A549 (cell line): Measurements from ENCODE around the gene RAVER1.

Source experiments
- BHLHE40 ChIP-seq: IDR thresholded peaks from 2 replicates; pipeline ENCODE4 v1.6.1; 2012; ENCODE audit warnings: low read depth, low read length, inconsistent platforms
- CTCF ChIP-seq: fragments of >200 bp; sonication (Bioruptor Twin); formaldehyde crosslinking; IDR thresholded peaks from 3 replicates; pipeline ENCODE4 v1.5.1; 2016
- EP300 ChIP-seq, 2 experiments: fragments of >200 bp; sonication (Bioruptor Twin); formaldehyde crosslinking; IDR thresholded peaks; 2 replicates in 1 of 2; 3 replicates in 1 of 2; pipeline ENCODE4 v1.6.1; 2016 to 2017
- HES2 ChIP-seq: fragments of >200 bp; sonication (Bioruptor Twin); formaldehyde crosslinking; IDR thresholded peaks from 2 replicates; pipeline ENCODE4 v1.6.1; 2016
- HOXB5 ChIP-seq: fragments of 250-450 bp; sonication (Bioruptor Pico); IDR thresholded peaks from 2 replicates; pipeline ENCODE4 v1.5.0; 2020; ENCODE audit warnings: mild to moderate bottlenecking, moderate library complexity
- MYC ChIP-seq: IDR thresholded peaks from 2 replicates; pipeline ENCODE4 v1.6.1; 2012; ENCODE audit warnings: mild to moderate bottlenecking, inconsistent platforms, low read length, improper control_type of control experiment, borderline replicate concordance
- POLR2A ChIP-seq: IDR thresholded peaks from 2 replicates; pipeline ENCODE4 v1.6.1; 2012; ENCODE audit warnings: mild to moderate bottlenecking, low read length
- RFX5 ChIP-seq: fragments of 450-650 bp; IDR thresholded peaks from 2 replicates; pipeline ENCODE4 v1.7.1; 2014; ENCODE audit warnings: antibody characterized with exemption, mild to moderate bottlenecking, moderate library complexity
- TF ChIP-seq, protein P1 (sequence below): fragments of 250-450 bp; sonication (Bioruptor Pico); IDR thresholded peaks from 2 replicates; pipeline ENCODE4 v1.5.0; 2020; ENCODE audit warnings: low read depth, mild to moderate bottlenecking, moderate library complexity

DNA sequence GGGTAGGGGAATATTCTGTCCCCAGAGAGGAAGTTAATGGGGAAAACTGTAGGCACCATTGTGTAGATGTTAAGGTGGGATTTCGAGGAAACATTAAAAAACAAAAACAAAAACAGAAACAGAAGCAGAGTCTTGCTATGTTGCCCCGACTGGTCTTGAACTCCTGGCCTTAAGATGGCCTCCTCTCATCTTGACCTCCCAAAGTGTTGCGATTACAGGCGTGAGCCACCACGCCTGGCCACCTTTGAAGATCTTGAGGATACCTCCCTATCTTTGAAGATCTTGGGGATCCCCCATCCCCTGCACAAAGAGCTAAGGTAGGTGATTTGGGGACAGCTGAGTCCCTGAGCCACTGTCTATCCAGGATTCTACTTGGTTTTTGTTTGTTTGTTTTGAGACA, 6.6 kb upstream of the RAVER1 start:
- TF ChIP-seq POLR2A (no peak), CTCF (no peak), RFX5 (no peak), HOXB5 (CRISPR knock-in tag) (no peak), BHLHE40 (no peak), EP300 (IDR thresholded peaks at IDR 0.05) (no peak), HES2 (no peak), MYC (no peak)
- TF ChIP-seq, protein P1, sequence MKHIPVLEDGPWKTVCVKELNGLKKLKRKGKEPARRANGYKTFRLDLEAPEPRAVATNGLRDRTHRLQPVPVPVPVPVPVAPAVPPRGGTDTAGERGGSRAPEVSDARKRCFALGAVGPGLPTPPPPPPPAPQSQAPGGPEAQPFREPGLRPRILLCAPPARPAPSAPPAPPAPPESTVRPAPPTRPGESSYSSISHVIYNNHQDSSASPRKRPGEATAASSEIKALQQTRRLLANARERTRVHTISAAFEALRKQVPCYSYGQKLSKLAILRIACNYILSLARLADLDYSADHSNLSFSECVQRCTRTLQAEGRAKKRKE = no peak
